Measurements from ENCODE around the gene LTB4R2. TPM values are rescaled to one million over a fixed set of nuclear protein-coding genes. Genes with fewer than 3 reads are reported as not detected.

The LTB4R2 gene
- total and polyA plus RNA-seq, 2 experiments from 2014 or later: 0.40 to 12.6 TPM

DNA sequence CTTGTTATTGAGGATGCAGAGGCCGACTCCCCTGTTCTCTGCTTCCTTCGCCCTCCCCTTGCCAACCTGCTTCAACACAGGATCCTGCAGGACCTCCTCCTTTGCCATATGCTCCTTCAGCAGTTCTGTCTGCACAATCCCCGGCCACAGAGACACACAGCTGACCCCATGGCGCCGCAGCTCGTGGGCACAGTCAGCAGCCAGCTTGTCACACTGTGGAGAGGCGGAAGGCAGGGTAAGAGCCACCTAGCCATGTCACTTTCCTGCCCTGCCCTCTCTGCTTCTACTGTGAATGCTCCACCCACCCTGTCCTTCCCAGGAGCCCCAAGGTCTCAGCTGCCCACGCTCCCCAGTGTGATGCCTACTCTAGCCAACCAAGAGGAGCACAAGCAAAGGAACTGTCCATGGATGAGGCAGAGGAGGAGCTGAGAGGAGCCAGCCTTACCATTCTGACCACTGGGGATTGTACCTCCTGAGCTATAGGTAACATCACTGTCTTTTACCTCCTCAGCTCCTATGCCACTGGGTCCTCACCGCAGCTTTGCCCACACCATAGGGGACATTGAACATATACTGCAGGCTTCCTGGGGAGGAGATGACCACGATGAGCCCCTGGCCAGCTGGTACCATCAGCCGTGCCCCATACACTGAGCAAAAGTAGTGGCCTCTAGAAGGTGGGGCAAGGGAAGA, 17.7 kb upstream of the LTB4R2 start:
- Mint-ChIP-seq H3K4me3 (no peak overlapping the region), H3K27ac (no peak overlapping the region), H3K27me3 (ENCODE audit: insufficient read depth, low read depth, poor library complexity) (peaks cover 7% of the 10 kb centered on the region), H3K9me3 (no peaks in the 10 kb centered on the region), H3K36me3 (ENCODE audit: low read depth) (peaks cover 5% of the 10 kb centered on the region; the same call in 2 of the 3 replicates), H3K4me1 (peaks cover 2% of the 10 kb centered on the region)
- Histone ChIP-seq H3K27ac (ENCODE audit: low read depth) (no peak overlapping the region), H3F3A (replicated peaks; ENCODE audit: low read depth) (peaks cover 2% of the 10 kb centered on the region; the same call in 1 of the 2 replicates), H4K20me1 (replicated peaks; ENCODE audit: insufficient read depth) (peaks cover 2% of the 10 kb centered on the region; the same call in 1 of the 2 replicates), H2AFZ (no peak overlapping the region), H3K79me2 (replicated peaks; ENCODE audit: insufficient read depth) (no peaks in the 10 kb centered on the region), H3K4me3 (no peak overlapping the region), H3K9me2 (ENCODE audit: insufficient read depth) (no peaks in the 10 kb centered on the region), H3K4me1 (ENCODE audit: insufficient read depth) (no peaks in the 10 kb centered on the region), H3K4me2 (no peak overlapping the region), H3K36me3 (ENCODE audit: insufficient read depth) (no peaks in the 10 kb centered on the region; the same call in 1 of the 2 replicates), H3K27me3 (ENCODE audit: insufficient read depth) (no peaks in the 10 kb centered on the region)
- no peak for ATAC-seq
- DNase-seq (ENCODE audit: low spot score): no peak
- no peak for TF ChIP-seq NANOG (IDR thresholded peaks at IDR 0.05; ENCODE audit: borderline replicate concordance)
- TF ChIP-seq CREB1 (CRISPR knock-in tag; IDR thresholded peaks at IDR 0.05; ENCODE audit: low read depth): no peak
- no peak for TF ChIP-seq EZH2 (IDR thresholded peaks at IDR 0.05; ENCODE audit: low read depth, unreplicated experiment)
- TF ChIP-seq ZNF462 (CRISPR knock-in tag; IDR thresholded peaks at IDR 0.05): no peak
- no peak for TF ChIP-seq POLR2AphosphoS5 (IDR thresholded peaks at IDR 0.05; ENCODE audit: low read depth)
- no peak for TF ChIP-seq EZH2phosphoT487 (IDR thresholded peaks at IDR 0.05; ENCODE audit: unreplicated experiment)
- no peak for TF ChIP-seq JUNB (IDR thresholded peaks at IDR 0.05; ENCODE audit: unreplicated experiment)
- TF ChIP-seq ZNF114 (CRISPR knock-in tag; IDR thresholded peaks at IDR 0.05): no peak
- TF ChIP-seq, protein P1, sequence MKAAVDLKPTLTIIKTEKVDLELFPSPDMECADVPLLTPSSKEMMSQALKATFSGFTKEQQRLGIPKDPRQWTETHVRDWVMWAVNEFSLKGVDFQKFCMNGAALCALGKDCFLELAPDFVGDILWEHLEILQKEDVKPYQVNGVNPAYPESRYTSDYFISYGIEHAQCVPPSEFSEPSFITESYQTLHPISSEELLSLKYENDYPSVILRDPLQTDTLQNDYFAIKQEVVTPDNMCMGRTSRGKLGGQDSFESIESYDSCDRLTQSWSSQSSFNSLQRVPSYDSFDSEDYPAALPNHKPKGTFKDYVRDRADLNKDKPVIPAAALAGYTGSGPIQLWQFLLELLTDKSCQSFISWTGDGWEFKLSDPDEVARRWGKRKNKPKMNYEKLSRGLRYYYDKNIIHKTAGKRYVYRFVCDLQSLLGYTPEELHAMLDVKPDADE (IDR thresholded peaks at IDR 0.05): no peak
- TF ChIP-seq, protein P2, sequence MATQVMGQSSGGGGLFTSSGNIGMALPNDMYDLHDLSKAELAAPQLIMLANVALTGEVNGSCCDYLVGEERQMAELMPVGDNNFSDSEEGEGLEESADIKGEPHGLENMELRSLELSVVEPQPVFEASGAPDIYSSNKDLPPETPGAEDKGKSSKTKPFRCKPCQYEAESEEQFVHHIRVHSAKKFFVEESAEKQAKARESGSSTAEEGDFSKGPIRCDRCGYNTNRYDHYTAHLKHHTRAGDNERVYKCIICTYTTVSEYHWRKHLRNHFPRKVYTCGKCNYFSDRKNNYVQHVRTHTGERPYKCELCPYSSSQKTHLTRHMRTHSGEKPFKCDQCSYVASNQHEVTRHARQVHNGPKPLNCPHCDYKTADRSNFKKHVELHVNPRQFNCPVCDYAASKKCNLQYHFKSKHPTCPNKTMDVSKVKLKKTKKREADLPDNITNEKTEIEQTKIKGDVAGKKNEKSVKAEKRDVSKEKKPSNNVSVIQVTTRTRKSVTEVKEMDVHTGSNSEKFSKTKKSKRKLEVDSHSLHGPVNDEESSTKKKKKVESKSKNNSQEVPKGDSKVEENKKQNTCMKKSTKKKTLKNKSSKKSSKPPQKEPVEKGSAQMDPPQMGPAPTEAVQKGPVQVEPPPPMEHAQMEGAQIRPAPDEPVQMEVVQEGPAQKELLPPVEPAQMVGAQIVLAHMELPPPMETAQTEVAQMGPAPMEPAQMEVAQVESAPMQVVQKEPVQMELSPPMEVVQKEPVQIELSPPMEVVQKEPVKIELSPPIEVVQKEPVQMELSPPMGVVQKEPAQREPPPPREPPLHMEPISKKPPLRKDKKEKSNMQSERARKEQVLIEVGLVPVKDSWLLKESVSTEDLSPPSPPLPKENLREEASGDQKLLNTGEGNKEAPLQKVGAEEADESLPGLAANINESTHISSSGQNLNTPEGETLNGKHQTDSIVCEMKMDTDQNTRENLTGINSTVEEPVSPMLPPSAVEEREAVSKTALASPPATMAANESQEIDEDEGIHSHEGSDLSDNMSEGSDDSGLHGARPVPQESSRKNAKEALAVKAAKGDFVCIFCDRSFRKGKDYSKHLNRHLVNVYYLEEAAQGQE (IDR thresholded peaks at IDR 0.05; ENCODE audit: unreplicated experiment): no peak
- TF ChIP-seq STAT1 (IDR thresholded peaks at IDR 0.05; ENCODE audit: unreplicated experiment): no peak
- TF ChIP-seq CTCF (conservative IDR thresholded peaks at IDR 0.05; ENCODE audit: low read depth in 2 of 2): no peak
- TF ChIP-seq ZNF331 (CRISPR knock-in tag; IDR thresholded peaks at IDR 0.05; ENCODE audit: low read depth): no peak

Data from GM23338 (cell line).